Middle frontal gyrus (tissue), 1 donor: ENCODE measurements around the gene ELMOD2.
"Not testable (repeated sequence)": the region's sequence is repeated elsewhere in the genome, so short reads cannot be mapped to it uniquely, and the experiment has no call there.

Experiments
- DNase-seq: peaks from one replicate; pipeline ENCODE4 v3.0.0-alpha.2; 2015; ENCODE audit warnings: low spot score; ENCODE audit errors: extremely low spot score

The ELMOD2 gene, protein sequence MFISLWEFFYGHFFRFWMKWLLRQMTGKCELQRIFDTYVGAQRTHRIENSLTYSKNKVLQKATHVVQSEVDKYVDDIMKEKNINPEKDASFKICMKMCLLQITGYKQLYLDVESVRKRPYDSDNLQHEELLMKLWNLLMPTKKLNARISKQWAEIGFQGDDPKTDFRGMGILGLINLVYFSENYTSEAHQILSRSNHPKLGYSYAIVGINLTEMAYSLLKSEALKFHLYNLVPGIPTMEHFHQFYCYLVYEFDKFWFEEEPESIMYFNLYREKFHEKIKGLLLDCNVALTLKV

DNA sequence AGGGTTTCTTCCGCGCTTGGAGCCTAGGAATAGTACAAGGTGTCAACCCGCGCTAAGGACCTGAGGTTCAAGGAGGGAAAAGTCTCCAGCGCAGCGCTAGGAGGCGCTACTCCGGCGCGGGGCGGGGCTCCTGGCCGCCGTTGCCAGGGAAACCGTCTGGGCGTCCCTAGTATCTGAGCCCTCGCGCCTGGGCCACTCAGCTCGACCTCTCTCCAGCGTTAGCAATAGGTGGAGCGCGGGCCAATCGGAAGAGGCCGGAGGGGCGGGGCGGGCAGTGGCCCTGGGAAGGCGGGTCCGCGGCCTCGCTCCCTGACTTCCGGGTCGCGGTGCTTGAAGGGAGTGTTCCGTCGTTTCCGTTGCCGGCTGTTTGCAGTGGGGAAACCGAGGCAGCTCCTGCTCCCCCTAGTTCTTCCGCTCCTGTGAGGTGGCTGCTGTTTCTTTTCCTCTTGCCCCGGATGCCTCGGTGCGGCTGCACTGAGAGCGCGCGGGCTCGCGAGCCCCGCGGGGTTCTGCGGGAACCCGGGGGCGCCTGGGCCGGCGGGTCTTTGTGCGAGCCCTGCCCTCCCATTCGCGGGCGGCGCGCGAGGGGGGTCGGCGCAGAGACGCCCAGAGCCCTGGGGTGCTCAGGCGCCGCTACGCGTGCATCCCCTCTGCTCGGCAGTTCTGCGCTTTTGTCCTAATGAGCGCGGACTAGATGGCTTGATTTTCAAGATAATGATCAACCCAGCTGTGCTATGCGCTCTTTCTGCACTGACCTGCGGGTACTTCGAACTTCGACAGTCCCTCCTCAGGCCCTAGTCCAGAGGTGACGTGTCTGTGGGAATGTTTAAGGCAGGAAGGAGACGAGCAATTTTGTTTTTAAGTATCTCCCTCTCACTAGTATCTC is at the start of gene ELMOD2:
Gene ELMOD2 (plus strand): TSS at position 312 of the 886 bp plus-strand sequence. CDS start 1,261 bp downstream, outside the sequence.
- DNase-seq, result peak; percentile 94

DNA sequence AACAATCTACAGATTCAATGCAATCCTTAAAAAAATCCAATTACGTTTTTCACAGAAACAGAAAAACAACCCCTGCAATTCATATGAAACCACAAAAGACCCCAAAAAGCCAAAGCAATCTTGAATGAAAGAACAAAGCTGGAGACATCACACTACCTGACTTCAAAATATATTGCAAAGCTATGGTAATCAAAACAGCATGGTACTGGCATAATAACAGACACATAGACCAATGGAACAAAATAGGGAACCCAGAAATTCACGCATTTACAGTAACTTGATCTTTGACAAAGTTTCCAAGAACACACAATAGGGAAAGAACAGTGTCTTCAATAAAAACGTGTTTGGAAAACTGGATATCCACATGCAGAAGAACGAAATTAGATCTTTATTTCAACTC is 40.5 kb upstream of the ELMOD2 start:
- no peak for DNase-seq

DNA sequence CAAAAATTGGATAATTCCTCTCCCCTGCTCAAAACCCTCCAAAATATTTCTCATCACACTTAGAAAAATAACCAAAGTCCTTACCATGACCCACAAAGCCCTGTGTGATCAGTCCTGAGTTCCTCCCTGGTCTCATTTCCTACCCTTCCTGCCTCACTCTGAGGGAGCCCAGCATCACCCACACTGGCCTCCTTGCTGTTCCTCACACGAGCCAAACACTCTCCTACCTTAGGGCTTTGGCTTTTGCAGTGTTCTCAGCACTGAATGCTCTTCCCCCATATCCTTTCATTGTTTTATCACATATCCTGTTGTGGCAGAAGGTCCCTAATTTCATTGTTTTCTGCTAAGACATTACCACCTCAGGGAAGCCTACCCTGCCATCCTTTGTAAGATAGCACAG is 38.0 kb upstream of the ELMOD2 start:
- DNase-seq, result no peak

DNA sequence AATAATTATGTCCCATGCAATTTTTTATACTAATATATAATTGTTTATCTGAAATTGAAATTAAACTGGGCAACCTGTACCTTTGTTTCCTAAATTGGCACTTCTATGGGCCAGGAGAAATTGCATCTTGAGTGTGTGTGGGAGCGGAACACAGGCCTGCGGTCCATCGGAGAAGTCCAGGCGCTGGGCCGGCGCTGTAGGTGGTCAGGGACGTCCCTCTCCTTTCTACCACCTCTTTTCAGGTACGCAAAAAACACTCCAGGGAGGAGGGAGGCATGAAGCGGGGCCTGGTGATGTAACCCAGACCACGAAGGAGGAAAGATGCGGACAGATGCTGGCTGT is 26.6 kb upstream of the ELMOD2 start:
- no peak for DNase-seq

- DNase-seq, result no peak
These were observed 26.0 kb upstream of the ELMOD2 start, which contains the start of gene MGAT4D for GRCh38 chr4:140497747-140498636. Gene MGAT4D, minus strand, starts transcription at chr4:140498293. Its CDS starts 71 bp downstream, at chr4:140498222.

- DNase-seq, result no peak
These were observed 24.6 kb upstream of the ELMOD2 start for GRCh38 chr4:140499391-140499790.

DNA sequence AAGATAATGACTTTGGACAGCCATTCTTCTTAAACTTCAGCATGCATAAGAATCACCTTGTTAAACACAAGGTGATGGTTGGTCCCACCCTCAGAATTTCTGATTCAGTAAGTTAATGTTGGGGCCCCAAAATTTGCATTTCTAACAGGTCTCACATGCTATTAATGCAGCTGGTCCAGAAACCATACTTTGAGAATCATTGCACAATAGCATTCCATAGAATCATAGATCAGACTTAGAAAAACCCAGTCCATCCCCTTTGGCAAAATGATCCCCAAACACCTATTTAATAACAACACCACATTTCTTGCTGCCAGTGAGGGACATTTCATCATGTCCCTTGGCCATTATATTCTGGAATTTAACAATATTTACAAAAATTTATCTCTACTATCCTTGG is 19.7 kb upstream of the ELMOD2 start:
- DNase-seq, result no peak

DNA sequence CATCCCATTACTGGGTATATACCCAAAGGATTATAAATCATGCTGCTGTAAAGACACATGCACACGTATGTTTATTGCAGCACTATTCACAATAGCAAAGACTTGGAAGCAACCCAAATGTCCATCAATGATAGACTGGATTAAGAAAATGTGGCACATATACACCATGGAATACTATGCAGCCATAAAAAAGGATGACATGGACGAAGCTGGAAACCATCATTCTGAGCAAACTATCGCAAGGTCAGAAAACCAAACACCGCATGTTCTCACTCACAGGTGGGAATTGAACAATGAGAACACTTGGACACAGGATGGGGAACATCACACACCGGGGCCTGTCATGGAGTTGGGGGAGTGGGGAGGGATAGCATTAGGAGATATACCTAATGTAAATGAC is 10.2 kb upstream of the ELMOD2 start:
- not testable (repeated sequence) for DNase-seq

DNA sequence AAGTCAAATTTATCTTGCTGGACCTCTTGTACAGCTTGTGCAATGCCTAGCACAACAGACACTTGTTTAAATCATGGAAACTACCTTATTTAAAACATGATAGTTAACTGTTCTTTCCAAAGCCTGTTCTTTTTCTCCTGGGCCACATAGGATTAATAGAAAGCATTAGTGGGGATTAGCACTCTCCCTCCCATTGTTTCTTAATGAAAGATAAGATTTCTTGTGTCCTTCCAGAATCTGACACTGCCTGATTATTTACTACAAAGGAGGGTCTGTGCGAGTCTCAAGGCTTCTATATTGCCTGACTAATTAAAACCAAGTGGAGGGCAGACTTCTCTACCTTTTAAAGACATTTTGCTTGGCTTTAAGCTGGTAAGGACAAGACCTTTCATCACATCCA is 8.5 kb upstream of the ELMOD2 start:
- no peak for DNase-seq

- no peak for DNase-seq
These were observed 555 bp upstream of the ELMOD2 start for GRCh38 chr4:140523370-140523856.

GRCh38 chr4:140529434-140529833 is 5.5 kb downstream of the ELMOD2 start:
- DNase-seq, result no peak

- no peak for DNase-seq
These were observed 10.0 kb downstream of the ELMOD2 start for GRCh38 chr4:140533951-140534480.

GRCh38 chr4:140556372-140557085 is 32.6 kb downstream of the ELMOD2 start:
- DNase-seq, result no peak

- DNase-seq, result no peak
These were observed 34.0 kb downstream of the ELMOD2 start for GRCh38 chr4:140557831-140558435.

DNA sequence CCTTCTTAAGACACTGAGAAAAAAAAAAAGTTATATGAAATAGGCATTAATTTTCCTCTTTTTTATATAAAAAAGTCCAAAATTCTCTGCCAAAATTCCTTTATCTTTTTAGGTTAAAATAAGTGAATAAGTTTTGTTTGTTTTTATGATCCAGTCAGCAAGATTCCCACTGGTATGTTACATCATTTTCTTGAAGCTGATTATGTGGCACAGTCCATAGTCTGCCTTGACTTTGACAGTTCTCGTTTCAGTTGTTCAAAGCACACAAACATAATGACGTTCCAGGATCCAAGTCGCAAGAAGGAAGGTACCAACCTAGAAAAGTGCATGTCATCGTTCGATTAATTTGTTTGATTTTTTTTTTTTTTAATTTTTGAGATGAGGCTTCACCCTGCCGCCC is 35.7 kb downstream of the ELMOD2 start:
- DNase-seq, result no peak

DNA sequence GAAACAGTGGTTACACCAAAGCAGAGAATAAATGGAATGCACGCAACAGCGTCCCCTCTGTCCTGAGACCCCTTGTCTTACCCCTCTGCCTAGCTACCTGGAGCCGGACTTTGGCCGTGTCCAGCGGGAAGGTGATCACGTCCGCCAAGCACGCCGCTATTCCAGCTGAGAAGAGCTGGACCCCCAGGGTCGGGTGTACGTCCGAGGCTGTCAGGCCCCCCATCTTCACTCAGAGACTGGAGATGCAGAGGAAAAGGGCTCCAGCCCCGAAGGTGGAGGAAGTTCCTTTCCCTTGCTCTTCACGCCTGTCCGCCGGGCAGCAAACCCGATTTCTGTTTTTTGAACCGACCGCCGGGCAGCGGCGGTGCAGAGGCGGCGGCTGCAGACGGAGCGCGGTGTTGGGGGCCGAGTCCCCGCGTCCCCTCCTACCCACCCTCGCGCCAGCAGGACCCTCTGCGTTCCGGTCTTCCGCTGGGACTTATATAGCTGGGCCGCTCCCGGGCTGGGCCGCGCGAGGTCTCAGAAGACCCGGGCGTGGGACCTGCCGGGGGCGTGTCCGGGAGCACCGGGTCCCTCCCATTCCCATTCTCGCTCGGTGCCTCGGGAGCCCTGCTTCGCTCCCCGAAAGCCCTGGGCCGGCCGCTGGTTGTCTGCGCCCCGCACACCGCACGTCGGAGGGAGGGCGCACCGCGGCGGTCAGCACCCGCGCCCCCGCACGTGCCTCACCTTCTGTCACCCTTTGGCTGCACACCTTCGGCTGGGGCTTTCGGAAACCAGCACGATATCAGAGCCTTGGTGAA is 44.7 kb downstream of the ELMOD2 start, which contains the start of gene UCP1:
Gene UCP1 (minus strand): TSS at position 455 of the 800 bp plus-strand sequence. CDS start 232 bp downstream, at position 223.
- DNase-seq, result no peak

- no peak for DNase-seq
These were observed 45.3 kb downstream of the ELMOD2 start for GRCh38 chr4:140569307-140569638.

GRCh38 chr4:140571620-140572019 is 47.7 kb downstream of the ELMOD2 start:
- no peak for DNase-seq

- no peak for DNase-seq
These were observed 51.5 kb downstream of the ELMOD2 start for GRCh38 chr4:140575489-140575888.
